ENCODE data around the gene MRPL38. TPM values are rescaled to one million over a fixed set of nuclear protein-coding genes. Genes with fewer than 3 reads are reported as not detected.

MRPL38 gene
- total RNA-seq, 2 donors from 2014 or later: 73.7 to 83.4 TPM

DNA sequence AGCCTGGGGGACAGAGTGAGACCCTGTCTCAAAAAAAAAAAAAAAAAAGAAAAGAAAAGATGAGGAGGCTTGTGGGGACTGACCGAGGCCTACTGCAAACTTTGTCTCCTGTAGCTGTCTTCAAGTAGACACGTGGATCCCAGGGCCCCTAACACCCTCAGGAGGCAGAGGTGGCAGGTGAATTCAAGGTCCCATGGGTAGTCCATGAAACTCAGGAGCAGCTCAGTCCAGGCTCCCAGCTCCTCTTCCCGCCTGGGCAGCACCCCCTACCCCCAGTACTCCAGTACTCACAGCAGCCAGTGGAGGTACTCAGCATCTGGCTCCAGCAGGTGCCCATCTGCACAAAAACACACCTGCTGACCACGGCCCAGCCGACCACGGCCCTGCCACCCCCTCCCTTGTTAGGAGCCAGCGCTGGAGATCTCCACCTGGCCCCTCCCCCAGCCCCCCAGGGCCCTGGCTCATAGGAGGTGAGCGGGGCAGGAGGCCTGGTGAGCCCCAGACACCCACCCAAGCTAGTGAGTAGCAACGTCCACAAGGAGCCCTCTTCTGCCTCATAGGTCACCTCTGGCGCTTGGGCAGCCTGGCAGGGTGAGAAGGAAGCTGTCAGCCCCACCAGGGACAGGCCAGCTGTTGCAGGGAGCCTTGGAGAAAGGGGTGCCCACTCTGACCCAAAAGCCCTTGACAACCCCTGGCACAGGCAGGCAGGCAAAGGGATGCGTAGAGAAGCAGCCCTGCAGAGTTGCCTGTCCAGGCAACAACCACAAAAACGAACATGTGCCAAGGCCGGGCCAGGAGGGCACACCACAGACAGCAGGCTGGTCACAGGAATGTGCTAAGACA, 3.8 kb downstream of the MRPL38 start:
- intact Hi-C loops (cut with DNase I): no loop called here
- no peak for ATAC-seq

DNA sequence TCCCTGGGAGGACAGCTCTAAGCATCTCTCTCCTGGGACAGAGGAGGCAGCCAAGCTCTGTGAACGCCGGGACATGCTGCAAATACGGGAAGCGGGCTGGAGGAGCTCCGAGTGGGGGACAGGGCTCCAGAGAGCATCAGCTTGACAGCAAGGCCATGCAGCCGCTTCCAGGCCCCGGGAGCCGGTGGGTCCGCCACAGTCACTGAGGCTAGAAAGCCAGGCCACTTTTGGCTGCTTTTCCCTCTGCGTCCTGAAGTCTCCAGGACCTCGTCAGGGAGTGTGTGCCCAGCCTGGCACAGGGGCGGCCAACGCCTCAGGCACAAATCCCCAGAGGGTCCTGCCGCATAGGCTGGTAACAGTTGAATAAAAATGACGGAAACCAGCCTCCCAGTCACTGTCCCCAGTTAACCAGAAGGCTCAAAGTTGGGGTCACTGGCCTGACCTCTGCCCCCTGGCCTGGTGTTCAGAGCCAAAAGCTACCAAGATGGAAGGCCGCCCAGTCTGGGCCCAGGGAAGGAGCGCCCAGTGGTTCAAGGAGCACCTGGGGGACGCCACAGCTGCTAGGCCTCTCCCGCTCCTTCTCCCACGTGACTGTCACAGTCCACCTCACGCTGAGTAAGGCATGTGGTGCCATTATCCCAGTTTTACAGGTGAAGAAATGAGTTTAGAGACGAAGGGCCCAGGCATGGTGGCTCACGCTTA, 4.8 kb downstream of the MRPL38 start:
- DNase-seq (no peak), ATAC-seq (no peak)
- intact Hi-C loops (cut with DNase I): loop anchor here in 1 of 2 donors (10.0 kb wide), 1 partner anchor 135 kb away; the partner anchor contains the start of gene GALK1

More for the DNA sequence above, 3.8 kb downstream of the MRPL38 start:
- DNase-seq: no peak

DNA sequence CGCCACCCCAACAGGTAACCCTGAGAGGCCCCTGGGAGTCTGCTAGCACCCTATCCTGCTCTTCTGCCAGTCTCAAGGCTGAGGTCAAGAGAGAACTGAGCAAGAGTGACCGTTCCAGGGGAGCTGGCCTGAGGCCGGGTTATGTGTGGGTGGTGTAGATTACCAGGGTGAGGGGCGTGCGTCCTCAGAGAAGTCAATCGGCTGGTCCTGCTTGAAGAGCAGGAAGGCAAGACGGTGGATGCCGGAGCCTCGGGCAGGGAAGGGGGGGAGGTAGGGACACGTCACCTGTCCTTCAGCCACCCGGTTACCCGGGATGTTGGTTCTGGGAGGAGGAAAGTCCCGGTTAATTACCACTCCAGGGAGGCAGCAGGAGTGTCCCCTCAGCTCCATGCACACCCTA, 5.3 kb downstream of the MRPL38 start:
- no peak for DNase-seq
- ATAC-seq: no peak
- intact Hi-C loops (cut with DNase I): loop anchor here in 1 of 2 donors (10.0 kb wide), 1 partner anchor 135 kb away; the partner anchor contains the start of gene GALK1

DNA sequence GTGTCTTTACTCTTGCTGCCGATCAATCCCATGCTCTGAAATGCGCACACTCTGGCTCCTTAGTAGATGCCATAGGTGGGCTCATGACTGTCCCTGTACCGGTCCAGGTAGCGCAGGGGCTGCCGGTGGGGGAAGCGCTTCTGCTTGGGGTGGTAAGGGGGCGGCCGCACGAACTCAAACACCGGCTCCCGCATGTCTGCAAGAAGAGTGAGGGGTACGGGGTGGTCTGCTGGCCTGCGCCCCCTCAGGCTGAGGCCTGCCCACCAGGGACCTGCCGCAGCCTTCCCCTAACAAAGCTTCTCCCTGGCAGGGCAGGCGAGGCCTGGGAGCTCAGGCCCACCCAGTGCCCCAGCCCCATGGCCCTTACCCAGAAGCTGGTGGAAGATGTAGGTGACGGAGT, 5.9 kb downstream of the MRPL38 start:
- ATAC-seq: no peak
- intact Hi-C loops (cut with DNase I): loop anchor here in 1 of 2 donors (10.0 kb wide), 1 partner anchor 134 kb away; the partner anchor contains the start of gene GALK1
- DNase-seq: no peak

DNA sequence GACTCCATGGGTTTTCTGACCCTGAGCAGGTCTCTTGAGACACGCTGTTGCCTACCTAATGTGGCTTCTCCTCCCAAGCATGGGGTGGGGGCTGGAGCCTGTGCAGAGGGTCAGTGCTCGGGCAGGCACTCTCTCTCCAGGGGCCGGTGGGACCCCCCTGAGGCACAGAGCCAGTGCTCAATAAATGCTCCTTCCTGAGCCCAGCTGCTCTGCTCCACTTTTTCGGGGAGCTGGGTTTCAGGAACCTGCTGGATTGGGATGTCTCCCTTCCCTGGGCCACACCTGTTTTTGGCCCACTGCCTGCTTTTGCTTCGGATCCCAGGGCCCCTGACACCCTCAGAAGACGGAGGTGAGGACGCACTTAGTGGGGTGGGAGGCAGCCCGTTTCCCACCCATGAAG, 6.6 kb downstream of the MRPL38 start:
- intact Hi-C loops (cut with DNase I): loop anchor here in 1 of 2 donors (10.0 kb wide), 1 partner anchor 133 kb away; the partner anchor contains the start of gene GALK1
- ATAC-seq (no peak), DNase-seq (no peak)

DNA sequence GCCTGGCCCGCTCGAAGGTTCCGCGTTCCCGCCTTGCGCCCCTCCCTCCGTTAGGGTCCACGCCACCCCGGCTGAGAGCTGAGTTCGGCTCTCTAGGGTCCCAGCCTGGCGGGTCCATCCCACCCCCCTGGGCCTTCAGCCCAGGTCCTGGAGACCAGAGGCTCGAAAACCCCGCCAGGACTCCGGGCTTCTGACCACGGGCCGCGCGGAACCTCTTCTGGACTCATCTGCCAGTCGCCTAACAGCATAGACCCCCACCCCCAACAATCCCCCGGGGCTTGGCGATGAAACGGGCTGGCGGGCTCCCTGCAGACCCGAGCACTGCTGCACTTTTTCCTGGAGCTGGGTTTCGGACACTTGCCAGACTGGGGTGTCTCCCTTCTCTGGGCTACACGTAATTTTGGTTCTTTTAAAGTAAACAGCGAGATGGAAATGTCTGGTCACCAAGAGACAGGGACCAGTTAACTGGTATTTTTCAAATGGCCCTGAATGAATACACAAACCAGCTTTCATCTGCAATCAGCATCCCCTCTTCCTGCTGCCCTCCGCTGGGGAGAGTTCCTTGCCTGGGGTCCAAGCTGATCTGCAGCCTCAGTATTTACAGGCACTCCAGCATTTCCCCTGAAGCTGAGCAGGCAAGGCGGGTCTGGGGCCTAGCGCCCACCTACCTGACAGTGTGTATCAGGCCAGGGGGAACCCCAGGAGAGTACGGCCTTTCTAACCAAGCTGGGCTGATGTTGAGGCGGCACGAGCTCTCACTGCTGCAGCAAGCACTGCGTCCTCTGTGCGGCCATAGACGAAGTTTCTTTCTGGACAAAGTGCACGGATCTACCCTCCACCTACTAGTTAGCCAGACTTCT, 7.3 kb downstream of the MRPL38 start:
- no peak for ATAC-seq
- intact Hi-C loops (cut with DNase I): loop anchor here in 1 of 2 donors (10.0 kb wide), 1 partner anchor 133 kb away; the partner anchor contains the start of gene GALK1
- DNase-seq: no peak

DNA sequence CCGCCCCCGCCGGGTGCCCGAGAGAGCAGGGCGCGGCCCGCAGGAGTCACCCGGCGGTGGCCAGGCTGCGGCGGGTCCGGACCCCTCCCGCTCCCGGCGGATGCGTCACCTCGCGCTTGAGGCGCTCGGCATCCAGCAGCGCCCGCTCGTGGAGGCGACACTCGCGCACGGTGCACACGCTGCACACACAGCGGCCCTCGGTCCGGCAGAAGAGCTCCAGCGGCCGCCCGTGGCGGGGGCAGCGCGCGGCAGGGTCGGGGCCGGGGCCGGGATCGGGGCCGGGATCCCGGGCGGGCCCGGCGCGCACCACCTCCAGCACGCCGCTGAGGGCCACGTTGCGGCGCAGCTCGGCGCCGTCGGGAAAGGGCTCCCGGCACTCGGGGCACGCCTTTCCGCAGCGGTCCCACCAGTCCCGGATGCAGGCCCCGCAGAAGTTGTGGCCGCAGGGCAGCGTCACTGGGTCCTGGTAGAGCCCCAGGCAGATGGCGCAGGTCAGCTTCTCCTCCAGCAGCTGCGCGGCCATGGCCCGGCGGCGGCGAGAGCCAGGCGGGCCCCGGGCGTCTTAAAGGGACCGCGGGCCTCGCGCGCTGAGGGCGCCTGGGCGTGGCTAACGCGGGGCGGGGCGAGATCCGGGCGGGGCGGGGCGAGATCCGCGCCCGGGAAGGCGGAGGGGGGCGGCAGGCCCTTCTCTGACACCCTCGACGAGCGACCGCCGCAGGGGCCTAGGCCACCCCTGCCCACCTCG, 8.1 kb downstream of the MRPL38 start, which contains the start of gene TRIM65:
Gene TRIM65 (minus strand): TSS at position 537 of the 745 bp plus-strand sequence. CDS start 14 bp downstream, at position 523.
- intact Hi-C loops (cut with DNase I): loop anchor here in 1 of 2 donors (10.0 kb wide), 1 partner anchor 132 kb away; the partner anchor contains the start of gene GALK1
- peak; percentile 85 to 91 for ATAC-seq
- peak; percentile 92 for DNase-seq

DNA sequence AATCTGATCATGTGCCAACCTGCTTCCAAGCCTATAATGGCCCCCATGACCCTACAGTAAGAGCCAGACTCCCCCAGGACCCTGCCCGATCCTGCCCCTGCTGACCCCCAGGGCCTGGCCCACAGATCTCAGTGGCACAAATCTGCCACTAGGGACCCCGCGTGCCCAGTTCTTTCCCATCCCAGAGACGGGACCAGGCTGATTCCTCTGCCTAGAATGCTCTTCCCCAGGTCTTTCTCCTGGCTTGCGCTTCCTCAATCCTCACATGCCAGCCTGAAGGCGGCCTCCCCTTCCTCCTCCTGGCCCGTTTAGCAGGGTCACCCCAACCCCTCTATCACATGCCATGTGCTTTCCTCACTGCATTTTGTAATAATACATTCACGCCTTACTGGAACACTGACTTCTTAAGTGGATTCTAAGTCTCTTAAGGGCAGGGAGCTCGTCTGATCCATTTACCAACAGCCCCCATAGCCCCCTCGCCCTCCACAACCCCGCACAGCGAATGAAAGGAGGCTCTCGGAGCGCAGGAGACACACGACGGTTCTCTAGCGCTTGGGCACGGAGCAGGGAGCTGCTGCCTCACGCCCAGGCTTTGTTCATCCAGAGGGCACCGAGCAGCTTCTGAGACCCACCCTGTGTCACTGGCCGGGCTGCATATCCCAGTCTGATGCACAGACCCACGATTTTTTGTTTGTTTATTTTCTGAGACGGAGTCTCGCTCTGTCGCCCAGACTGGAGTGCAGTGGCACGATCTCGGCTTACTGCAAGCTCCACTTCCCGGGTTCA, 9.1 kb downstream of the MRPL38 start:
- DNase-seq (no peak), ATAC-seq (no peak)
- intact Hi-C loops (cut with DNase I): loop anchor here in 1 of 2 donors (10.0 kb wide), 1 partner anchor 131 kb away; the partner anchor contains the start of gene GALK1

DNA sequence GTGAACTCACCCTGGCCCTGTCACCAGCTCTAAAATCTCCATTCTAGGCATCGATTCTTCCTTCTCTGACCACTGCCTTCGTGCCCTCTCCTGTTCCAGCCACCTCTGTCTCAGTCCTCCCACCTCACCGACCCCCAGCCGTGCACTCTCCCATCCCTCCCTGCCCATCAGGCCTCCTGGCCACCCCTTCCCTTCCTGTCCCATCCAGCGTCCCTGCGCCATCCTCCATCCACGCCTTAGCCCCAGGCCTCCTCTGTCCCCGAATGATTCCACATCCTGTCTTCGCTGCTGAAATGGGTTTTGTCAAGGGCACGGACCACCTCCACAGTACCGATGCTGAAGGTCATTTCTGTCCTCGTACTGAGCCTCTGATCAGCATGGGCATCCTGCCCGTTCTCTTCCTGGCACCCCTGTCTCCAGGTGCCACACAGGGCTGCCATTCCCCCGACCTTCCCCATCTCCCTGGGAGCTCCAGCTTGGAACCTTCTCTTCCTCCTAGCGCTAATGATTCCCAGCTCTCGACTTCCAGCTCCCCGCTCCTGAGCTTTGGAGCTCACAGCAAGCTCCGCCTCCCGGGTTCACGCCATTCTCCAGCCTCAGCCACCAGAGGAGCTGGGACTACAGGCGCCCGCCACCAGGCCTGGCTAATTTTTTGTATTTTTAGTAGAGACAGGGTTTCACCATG, 10.5 kb downstream of the MRPL38 start:
- DNase-seq (no peak), ATAC-seq (no peak)
- intact Hi-C loops (cut with DNase I): loop anchor here in 1 of 2 donors (10.0 kb wide), 1 partner anchor 129 kb away; the partner anchor contains the start of gene GALK1

DNA sequence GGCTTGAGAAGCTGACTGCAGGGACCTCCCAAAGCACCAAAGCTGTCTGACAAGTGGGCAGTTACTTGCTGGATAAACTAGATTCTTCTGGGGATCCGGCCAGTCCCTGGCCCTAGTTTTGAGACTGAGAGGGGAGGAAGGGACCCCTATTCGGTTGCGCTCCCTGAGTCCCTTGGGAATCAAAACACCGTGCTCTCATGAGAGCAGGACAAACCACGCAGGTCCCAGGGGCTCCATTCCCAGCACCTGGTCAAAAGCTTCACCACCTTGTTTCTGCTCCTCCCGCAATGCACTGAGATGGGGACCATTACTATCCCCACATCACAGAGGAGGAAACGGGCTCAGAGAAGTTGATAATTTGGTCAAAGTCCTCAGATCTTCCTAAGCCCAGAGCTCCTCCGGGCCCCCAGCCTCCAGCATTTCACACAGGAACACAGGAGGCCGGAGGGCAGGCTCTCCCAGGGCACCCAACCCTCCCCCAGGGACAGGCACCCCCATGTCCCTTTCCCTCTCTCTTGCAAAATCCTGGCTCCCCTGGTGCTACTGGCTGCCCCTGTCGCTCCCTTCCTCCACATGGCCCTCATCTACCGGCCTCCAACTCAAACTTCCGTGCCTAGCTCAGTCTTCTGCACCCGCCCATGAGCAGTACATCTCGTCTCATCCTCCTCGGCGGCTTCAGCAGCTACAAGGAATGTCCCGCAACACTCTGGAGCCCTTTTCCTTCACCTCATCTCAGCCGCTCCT, 11.2 kb downstream of the MRPL38 start:
- intact Hi-C loops (cut with DNase I): loop anchor here in 1 of 2 donors (10.0 kb wide), 1 partner anchor 129 kb away; the partner anchor contains the start of gene GALK1
- ATAC-seq (no peak), DNase-seq (no peak)

DNA sequence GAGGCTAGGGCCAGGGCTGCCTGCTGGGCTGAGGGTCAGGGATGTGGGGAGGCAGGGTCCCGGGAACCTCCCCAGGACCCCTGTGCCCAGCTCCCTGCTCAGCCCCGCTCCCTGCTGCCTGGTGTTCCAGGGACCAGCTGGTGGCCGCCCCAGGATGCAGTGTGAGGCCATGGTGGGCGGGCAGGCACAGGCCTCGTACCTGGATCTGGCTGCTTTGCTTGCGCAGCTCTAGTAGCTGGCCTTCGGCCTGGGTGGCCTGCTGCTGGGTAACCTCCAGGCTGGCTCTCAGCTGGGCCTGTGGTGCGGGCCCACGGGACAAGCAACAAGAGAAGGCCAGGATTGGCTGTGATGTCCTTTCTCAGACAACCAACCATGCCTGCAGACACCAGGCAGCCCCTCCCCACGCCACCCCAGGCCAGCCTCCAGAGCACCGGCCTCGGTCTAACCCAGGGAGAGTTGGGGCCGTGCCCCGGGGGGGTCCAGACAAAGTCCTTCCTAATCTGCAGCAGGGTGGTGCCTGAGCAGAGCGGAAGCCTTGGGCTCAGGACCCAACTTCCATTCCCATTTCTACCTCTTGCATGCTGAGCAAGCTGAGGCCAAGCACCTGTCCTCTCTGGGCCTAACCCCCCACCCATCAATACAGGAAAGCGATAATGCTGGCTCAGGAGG, 12.0 kb downstream of the MRPL38 start:
- DNase-seq (no peak), ATAC-seq (no peak)
- intact Hi-C loops (cut with DNase I): loop anchor here in 1 of 2 donors (10.0 kb wide), 1 partner anchor 128 kb away; the partner anchor contains the start of gene GALK1

DNA sequence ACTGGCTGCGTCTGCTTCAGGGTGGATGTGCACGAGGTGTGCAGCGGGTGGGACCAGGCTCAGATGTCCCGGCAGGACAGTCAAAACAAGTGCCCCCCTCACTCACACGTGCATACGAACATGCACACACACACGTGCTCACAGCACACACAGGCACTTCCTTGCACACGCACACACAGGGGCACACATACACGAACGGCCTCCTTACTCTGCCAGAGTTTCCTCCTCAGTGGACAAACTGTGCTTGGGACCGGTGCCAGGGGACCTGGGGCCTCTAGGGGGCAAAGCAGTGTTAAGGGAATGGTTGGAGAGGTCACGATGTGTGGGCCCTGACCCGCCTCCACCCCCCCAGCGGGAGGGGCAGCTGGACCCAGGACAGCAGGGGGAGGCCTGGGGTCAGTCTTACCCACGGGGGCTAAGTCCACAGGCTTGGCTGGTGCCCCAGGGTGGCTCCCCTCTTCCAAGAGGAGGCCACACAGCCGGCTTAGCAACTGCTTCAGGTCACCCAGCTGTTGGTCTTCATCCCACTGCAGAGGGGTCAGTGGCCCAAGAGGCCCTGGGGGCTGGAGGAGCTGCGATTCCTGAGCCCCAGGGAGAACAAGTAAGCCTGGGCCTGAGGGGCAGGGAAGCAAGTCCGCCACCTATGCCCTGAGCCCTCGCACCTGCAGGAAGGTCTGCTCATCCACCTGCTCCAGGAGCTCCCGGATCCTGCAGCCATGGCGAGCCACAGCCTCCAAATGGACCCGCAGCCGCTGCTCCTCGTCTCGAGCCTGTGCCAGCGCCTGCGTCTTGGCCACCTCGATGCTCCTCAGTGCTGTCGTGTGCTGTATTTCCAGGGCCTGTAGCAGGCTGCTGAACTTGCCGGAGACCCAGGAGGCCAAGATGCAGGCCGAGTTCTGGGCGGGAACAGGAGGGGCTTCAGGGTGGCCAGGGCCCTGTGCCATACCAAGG, 12.8 kb downstream of the MRPL38 start:
- no peak for ATAC-seq
- intact Hi-C loops (cut with DNase I): loop anchor here in 1 of 2 donors (10.0 kb wide), 1 partner anchor 127 kb away; the partner anchor contains the start of gene GALK1

DNA sequence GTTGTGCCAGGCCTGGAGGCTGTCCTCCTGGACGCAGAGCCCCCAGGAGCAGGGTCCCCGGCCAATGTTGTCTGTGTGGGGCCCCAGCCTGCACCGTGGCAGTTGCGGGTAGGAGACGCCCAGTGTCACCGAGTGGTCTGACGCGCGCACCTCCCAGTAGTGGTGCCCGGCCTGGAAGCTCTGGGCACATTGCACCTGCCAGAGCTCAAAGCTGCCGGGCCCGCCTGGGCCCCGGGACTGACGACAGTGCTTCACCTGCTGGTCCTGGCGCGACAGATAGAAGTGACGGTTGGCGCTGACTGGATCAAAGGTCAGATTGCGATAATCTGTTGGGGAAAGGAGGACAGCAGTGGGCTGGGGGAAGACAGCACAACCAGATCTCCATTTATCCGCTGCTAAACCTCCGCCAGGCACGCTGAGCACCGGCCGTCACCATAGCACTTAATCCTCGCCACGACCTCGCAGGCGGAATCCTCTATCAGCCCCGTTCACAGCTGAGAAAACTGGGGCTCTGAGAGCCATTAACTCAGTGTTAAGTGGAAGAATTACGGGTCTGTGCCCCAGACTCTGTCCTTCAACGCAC, 13.6 kb downstream of the MRPL38 start:
- intact Hi-C loops (cut with DNase I): loop anchor here in 1 of 2 donors (10.0 kb wide), 1 partner anchor 126 kb away; the partner anchor contains the start of gene GALK1
- DNase-seq: no peak
- no peak for ATAC-seq

More for the DNA sequence above, 12.8 kb downstream of the MRPL38 start:
- no peak for DNase-seq

DNA sequence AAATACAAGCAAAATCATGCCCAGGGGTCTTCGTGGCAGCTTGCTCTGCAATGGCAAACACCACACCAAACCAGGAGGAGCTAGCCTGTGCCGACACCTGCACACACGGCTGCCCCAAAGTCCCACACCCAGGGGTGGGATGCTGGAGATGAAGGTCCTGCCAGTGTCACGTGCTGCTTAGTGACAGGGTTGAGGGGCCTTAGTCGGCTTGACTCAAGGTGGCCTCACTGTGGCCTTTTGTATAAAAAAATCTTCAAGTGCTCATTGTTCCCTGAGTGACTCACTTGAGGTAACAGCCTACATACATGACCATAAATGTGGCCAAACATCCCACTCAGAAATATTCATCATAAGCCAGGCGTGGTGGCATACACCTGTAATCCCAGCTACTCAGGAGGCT, 15.2 kb downstream of the MRPL38 start:
- intact Hi-C loops (cut with DNase I): no loop called here
- no peak for DNase-seq
- ATAC-seq: no peak
